Tongue (tissue), 2 donors: ENCODE data around the gene FAM90A1. TPM values are rescaled to one million over a fixed set of nuclear protein-coding genes. Genes with fewer than 3 reads are reported as not detected.
"Not testable (repeated sequence)": the region's sequence is repeated elsewhere in the genome, so short reads cannot be mapped to it uniquely, and the experiment has no call there.

Experiments
- DNase-seq: peaks from one replicate; pipeline ENCODE4 v3.0.0-alpha.2; 2015
- total RNA-seq: library from RNA; depleted of rRNA; stranded (reverse); fragments of >200 nt; gene quantifications from one replicate; pipeline ENCODE4 v1.2.3, GENCODE V29; 2014

Gene FAM90A1, protein sequence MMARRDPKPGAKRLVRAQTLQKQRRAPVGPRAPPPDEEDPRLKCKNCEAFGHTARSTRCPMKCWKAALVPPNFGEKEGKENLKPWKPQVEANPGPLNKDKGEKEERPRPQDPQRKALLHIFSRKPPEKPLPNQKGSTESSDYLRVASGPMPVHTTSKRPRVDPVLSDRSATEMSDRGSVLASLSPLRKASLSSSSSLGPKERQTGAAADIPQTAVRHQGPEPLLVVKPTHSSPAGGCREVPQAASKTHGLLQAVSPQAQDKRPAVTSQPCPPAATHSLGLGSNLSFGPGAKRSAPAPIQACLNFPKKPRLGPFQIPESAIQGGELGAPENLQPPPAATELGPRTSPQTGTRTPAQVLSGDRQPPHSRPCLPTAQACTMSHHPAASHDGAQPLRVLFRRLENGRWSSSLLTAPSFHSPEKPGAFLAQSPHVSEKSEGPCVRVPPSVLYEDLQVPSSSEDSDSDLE
- total RNA-seq, result not detected

DNA sequence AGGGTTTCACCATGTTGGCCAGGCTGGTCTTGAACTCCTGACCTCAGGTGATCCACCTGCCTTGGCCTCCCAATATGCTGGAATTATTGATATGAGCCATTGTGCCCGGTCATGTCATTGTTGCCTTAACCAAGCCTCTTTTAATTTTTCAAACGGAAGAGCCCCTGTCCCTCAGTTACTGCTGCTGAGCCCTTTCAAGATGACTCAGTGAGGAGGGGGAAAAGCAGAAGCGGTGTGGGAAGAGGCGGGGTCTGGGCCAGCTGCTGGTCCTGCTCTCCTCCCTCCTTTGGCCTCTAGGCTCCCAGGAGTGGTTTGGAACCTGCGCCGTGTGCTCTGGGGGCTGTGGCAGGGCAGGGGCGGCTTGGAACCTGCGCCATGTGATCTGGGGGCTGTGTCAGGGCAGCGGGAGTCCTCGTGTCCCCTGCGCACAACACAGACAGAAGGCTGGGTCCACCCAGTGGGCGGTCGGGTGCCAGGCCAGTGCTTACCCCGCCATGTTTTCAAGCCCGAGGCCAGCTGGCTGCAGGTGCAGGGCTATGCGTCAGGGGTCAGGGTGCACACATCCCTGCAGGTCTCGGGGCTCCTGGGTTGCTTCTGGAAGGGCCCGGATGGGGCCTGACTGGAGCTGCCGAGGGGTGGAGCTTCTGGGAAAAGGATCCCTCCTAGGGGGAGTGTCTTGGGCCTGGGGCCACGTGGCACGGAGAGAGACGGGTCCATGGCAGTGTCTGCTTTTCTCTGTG lies at the start of gene FAM90A1:
Gene FAM90A1 (minus strand): TSS at position 627 of the 740 bp plus-strand sequence. CDS start 2,786 bp downstream, outside the sequence.
- peak; percentile 33 for DNase-seq

DNA sequence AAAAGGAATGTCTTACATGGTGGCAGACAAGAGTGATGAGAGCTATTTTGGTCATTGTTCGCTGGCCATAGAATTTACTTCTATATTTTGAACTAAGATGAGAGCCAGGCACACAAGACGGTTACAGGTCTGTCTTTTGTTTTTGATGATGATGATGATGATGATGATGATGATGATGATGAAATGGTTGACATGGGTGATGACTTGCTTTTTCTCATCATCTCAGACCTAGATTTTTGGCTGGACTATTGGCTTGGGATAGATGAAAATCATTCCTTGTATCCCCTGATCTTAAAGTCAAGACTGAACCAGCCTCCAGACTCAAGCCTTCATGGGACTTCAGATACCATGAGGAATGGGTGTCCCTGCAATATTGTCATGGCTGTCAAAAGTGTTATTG lies 49.0 kb upstream of the FAM90A1 start:
- DNase-seq, result not testable (repeated sequence)

DNA sequence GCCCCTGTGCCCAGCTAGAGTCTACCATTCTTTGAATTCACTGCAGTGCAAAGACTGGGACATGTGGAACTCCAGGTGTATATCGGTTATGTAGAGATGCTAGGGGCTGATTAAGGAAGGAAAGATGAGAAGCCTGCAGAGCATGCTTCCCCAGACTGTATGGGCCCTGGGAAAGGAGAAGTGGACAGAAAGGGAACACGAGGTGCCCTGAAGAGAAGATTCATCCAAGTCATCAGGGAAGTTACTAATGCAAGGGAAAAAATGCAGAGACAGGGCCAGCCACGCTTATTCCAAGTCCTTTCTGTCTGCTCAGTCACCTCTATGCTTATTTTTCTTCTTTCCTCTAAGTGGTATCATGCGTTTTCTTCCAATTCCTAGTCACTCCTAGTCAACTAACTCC lies 39.3 kb upstream of the FAM90A1 start:
- DNase-seq, result not testable (repeated sequence)

DNA sequence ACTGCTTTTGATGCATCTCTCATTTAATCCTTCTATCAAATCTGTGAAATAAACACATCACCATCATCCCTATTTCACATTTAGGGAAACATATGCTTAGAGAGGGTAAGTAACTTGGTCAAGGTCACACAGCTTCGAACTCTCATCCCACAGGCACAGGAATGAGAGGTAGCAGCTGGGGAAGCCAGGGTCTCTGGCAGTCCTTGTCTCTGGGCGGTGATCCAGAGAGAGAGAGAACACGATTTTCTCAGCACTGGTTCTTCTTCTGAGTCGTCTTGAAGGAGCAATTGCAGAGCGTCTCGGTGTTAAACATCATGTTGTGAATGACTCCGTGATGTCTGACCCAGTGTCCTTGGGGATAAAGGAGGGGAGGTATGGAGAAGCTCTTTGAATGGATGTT lies 36.8 kb upstream of the FAM90A1 start:
- not testable (repeated sequence) for DNase-seq

DNA sequence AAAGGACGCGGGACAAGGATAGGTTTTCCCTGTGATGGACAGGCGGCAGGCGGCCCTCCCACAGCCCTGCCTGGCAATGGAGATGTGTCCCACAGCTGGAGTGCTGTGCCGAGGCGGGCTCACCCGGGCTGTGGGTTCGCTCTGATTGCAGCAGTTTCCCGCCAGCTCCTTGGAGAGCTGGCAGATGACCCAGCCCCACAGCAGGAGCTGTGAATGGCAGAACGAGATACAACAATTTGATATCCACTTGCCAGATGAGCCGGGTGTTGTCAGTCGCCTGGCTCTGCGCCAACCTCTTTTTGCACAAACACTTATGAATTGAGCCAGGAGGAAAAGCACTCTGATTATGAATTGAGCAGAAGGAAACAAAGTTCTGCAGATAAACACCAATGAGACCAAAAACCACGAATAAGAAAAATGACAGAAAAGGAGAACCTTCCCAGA lies 33.7 kb upstream of the FAM90A1 start:
- peak; percentile 54 for DNase-seq

DNA sequence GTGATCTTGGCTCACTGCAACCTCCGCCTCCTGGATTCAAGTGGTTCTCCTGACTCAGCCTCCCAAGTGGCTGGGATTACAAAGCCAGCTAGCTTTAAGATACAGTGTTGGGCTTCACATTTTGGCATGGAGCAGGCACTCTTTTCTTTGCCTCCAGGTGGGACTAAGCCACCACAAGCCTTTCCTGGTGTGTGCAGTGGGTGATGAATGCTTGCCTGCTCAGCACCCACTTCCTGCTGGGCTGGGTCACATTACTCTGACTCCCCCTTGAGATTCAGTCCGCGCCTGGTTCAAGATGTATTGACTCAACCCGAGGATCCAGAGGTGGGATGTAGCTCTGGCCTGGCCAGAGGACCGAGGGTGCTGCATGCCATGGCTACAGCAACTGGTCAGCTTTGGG lies 28.9 kb upstream of the FAM90A1 start:
- DNase-seq, result not testable (repeated sequence)

DNA sequence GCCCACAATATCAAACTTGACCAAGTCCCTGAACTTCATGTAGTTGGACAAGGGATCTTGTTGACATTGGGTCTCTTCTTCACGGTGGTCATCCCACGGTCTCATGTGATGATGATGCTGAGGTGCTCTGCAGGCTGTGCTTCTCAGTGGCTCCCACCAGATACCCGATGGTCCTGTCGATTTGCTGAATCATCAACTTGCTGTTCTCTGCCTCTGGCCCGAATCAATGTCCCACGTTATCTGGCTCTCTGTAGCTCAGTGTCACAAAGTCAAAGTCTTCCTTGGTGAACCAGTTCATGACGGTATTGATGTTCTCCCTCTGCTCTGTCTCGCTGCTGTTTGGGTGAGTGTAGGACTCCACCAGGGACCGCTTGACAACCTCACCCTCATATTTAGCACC lies 27.3 kb upstream of the FAM90A1 start:
- not testable (repeated sequence) for DNase-seq

DNA sequence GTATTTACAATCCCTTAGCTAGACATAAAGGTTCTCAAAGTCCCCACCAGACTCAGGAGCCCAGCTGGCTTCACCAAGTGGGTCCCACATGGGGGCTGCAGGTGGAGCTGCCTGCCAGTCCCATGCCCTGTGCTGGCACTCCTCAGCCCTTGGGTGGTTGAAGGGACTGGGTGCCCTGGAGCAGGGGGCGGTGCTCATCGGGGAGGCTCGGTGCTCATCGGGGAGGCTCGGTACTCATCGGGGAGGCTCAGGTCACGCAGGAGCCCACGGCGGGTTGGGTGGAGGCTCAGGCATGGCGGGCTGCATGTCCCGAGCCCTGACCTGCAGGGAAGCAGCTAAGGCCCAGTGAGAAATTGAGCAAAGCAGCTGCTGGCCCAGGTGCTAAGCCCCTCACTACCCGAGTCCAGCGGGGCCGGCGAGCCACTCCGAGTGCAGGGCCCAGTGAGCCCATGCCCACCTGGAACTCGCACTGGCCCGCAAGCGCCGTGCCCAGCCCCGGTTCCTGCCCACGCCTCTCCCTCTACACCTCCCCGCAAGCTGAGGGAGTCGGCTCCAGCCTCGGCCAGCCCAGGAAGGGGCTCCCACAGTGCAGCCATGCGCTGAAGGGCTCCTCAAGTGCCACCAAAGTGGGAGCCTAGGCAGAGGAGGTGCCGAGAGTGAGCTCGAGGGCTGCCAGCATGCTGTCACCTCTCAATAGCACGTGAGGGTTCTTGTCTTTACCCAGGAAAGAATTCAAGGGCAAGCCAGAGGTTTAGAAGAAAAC lies 24.8 kb upstream of the FAM90A1 start:
- DNase-seq, result not testable (repeated sequence)

DNA sequence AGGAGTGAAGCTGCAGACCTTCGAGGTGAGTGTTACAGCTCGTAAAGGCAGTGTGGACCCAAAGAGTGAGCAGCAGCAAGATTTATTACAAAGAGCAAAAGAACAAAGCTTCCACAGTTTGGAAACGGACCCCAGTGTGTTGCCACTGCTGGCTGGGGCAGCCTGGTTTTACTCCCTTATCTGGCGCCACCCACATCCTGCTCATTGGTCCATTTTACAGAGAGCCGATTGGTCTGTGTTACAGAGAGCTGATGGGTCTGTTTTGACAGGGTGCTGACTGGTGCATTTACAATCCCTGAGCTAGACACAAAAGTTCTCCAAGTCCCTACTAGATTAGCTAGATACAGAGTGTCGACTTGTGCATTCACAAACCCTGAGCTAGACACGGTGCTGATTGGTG lies 24.2 kb upstream of the FAM90A1 start:
- not testable (repeated sequence) for DNase-seq

DNA sequence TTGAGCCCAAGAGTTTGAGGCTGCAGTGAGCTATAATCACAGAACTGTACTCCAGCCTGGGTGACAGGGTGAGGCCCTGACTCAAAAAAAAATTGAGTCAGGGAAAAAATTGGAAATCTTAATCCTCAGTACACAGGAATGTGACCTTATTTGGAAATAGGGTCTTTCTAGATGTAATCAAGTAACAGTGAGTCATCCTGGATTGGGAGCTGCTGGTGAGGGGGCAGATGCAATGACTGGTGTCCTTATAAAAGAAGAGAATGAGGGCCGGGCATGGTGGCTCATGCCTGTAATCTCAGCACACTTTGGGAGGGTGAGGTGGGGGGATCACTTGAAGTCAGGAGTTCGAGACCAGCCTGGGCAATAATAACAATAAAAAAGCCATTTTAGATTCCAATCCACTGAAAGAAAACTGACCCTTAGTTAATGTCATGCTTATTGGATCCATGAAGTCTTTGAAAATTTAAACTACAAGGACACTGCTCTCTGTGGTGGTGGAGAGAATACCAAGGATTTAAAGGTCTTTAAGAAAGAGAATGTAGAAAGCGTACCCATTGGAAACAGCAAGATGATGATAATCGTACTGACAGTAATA lies 19.6 kb upstream of the FAM90A1 start:
- not testable (repeated sequence) for DNase-seq

DNA sequence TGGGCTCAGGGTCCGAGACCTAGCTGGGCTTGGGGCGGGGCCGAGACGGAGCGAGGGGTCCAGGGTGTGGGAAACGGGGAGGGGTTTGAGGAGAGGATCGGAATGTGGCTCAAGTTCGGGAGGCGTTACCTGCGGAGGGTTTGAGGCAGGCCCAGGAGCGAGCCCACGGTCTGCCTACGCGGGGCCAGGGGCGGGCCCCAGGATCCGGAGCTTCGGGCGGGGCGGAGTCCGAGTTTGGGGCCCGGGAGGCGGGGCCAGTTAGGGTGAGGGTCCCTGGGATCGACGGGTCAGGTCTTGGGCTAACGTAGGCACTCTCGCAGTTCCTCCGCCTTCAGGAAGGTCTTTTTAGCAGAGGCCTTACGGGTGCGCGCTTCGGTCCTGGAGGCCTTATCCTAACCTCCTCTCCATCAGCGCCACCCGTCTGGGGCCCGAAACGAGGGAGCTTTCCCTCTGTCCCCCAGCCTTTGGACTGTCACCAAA lies 16.3 kb upstream of the FAM90A1 start:
- DNase-seq, result peak; percentile 76

DNA sequence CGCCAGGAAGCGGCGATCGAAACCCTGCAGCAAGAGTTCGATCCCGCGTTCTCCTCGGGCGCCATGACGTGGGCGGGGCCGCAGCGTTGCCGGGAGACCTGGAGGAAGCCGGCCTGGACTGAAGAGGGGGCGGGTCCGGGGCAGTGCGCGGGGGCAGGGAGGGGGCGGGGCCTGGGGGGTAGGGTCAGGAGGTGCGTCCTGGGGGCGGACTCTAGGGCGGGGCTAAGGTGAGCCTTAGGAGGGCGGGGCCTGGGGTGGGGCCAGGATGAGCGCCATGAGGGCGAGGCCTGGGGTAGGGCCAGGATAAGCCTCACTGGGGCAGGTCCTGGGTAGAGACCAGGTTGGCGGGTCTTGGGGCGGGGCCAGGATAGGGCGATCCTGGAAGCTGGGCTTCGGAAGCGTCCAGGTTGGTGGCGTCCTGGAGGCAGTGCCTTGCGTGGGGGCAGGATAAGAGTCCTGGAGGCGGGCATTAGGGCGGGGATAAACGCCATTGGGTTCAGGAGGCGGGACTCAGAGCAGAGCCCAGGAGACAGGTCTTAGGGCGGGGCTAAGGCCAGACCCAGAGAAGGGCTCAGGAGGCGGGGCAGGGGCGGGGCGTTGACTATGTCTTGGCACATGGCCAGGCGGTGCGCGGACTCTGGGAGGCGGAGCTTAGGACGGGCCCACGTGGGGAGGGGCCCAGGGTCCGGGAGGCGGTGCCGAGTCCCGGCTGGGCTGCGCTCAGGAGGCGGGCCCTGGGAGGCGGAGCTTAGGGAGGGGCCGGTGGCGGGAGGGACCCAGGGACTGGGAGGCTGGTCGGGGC lies 15.7 kb upstream of the FAM90A1 start:
- DNase-seq, result peak; percentile 98

DNA sequence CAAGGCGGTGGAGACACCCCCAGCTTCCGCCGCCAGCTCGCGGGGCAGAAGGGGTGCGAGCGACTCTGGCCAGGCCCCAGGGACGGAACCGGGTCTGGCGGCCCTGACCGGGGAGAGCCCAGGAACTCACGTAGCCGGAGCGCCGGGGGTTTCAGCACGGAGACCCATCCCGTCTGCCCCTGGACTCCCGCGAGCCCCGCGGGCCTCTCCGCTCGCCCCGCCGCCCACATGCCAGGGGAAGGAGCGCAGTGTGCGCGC lies 15.1 kb upstream of the FAM90A1 start:
- DNase-seq, result not testable (repeated sequence)

DNA sequence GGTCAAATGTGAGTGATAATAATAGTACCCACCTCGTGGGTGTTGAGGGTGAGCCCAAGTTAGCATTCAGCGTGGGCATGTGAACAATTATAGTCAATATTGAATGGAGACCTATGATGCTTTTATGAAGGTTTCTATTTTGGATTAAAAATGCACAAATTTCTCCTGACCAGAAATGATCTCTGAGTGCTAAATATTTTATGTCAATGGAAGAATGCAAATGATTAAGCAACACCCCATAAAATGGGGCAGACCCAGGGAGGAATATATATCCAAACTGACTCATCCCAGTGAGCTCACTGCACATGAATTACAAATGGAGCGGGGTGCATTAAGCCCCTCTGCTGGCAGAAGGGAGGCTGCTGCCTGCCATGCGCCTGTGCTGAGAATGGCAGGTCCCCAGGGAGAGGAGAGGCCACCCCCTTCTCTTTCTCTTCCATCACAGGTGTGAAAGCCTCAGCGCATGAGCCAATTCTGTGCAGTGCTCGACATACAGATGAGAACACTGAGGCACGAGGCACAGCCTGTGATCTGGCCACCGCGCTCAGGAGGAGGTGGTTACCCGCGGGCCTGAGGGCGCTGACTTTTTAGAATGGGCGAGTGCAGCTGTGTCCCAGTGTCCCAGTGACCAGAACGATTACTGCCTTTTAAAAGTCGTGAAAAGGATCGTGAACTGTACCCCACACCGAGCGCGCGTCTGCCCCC lies 14.7 kb upstream of the FAM90A1 start:
- peak; percentile 19 for DNase-seq

DNA sequence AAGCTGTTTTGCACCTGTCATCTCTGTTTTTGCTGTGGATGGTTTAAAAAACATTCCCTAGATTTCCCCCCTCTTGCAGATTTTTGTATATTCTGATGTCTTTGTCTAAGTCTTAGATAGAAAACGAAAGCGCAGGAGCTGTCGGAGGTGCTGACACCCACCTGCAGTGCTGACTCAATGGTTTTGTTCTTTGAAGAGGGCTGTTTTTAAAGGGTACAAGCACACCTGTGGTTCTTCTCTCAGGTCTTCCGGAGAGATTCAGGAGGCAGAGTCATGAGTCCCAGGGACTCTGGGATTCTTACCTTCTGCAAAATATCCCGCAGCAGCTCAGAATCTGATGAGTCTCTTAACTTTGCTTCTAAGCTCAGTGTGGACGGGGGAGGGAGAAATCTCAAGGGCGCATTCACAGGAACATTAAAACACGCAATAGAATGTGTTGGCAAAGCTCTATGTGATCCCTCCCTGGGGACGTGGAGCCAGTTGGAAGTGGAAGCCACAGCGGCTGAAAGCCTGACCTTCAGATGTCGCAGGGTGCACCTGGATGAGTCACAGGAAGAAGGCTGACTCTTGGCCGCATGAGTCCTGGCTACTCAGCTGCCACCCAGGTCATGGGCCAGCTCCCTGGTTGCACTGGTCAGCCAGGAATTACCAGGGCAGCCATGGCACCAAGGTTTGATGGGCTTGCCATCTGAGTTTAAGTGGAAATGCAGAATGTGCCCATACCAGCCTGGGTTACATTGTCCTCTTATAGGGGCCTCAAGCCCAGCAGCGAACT lies 13.1 kb upstream of the FAM90A1 start:
- DNase-seq, result not testable (repeated sequence)

DNA sequence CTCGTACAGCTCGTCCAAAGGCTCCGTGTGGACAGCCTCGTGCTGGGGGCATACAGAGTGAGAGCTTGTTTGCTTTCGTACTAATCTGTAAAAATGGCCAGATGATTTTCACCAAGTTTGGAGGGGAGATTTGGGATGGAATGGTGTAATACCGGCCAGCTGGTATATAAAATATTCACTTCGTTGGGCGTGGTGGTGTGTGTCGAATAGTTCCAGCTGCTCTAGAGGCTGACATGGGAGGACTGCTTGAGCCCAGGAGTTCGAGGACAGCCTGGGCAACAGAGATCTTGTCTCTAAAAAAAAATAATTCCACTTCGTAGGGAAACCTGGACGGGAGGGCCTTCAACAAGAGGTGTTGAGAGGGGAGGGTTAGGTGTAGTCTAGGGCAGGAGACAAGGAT lies 9.6 kb upstream of the FAM90A1 start:
- DNase-seq, result not testable (repeated sequence)

DNA sequence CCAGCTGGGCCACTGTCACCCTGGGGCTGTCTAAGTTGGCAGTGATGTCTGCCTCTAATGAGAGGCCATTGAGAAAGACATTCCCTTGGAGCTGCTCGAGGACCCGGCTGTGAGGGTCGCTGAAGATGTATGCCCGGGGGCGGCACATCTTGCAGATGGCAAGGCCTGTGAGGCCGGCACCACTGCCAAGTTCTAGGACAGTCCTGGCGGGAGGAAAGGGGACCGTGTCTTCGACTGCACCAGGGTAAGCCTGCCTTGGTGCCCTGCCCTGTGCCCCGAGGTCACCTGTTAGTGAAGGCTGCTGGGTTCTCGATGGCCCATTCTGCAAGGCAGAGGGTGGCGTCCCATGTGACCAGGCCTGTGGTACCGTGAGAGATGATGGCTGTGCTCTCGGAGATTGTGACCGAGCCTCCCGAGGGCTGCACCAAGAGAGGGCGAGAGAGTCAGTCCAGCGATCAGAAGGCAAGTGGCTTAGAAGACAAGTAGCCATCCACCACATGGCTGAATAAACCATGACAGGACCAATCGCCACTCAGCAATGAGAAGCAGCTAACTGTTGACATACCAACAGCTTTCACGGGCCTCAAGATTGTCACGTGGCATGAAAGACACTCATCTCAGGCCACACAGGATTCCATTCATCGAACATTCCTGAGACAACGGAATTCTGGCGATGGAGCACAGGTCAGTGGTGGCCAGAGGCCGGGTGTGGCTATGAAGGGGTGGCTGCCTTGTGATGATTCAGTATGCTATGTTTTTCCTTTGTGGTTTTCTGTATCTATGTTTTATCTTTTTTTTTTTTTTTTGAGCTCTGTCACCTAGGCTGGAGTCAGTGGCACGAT lies 8.1 kb upstream of the FAM90A1 start:
- not testable (repeated sequence) for DNase-seq

DNA sequence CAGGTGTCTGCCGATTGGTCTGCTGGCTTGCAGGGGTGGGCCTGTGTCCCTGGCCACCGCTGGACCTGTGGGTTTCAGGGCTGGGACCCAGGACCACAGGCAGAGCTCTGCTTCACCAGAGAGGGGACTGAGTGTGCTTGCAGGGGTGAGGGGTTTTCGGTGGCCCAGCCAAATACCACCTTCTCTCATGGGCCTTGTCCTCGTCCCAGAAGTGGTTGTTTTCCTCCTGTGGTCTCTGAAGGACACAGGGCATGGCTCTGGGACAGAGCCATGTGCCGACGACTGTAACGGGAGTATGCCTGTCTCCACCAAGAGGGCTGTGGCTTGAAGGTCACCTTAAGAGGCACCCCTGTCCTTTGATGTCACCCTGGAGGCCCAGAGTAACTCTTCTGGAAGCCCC lies 7.3 kb upstream of the FAM90A1 start:
- not testable (repeated sequence) for DNase-seq
